ENCODE results near the gene SPRED1.

Gene SPRED1

GRCh38 chr15:38398134-38398533, 145.5 kb downstream of the SPRED1 start:
- DNase-seq (ENCODE audit: insufficient read length, low spot score) (no peak), FAIRE-seq (no peak)
- TF ChIP-seq CTCF (IDR thresholded peaks at IDR 0.05; ENCODE audit: insufficient read depth, missing control alignments): no peak

GRCh38 chr15:38401106-38401505, 148.5 kb downstream of the SPRED1 start:
- TF ChIP-seq CTCF (IDR thresholded peaks at IDR 0.05; ENCODE audit: insufficient read depth, missing control alignments): no peak
- no peak for DNase-seq (ENCODE audit: insufficient read length, low spot score)
- no peak for FAIRE-seq

DNA sequence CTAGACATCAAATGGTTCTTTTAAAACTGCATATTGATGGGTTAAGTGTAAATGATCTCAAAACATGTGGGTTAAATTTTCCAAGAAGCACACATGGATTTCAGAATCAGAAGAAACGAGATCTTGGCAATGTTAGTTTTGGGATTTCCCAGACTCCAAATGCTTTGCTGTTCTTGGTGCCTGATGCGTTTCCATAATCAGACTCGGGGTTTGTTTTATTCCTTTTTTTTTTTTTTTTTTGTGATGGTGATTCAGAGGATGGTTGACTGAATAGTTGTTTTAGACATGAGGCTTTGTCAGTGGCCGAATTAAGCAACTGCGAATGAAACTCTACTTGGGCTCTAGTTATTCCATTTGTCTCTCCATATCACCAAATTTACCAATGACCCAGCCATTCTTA, 149.1 kb downstream of the SPRED1 start:
- no peak for FAIRE-seq
- no peak for TF ChIP-seq CTCF (IDR thresholded peaks at IDR 0.05; ENCODE audit: insufficient read depth, missing control alignments)
- no peak for DNase-seq (ENCODE audit: insufficient read length, low spot score)

GRCh38 chr15:38406436-38406835, 153.8 kb downstream of the SPRED1 start:
- TF ChIP-seq CTCF (IDR thresholded peaks at IDR 0.05; ENCODE audit: insufficient read depth, missing control alignments): no peak
- FAIRE-seq (no peak), DNase-seq (ENCODE audit: insufficient read length, low spot score) (no peak)

Data from D721Med (cell line).